Naive thymus-derived CD4-positive, alpha-beta T cell (primary cell): Measurements from ENCODE around the gene NOL9. TPM values are rescaled to one million over a fixed set of nuclear protein-coding genes. Genes with fewer than 3 reads are reported as not detected.

Experiments
- ATAC-seq: fragments of 150-1000 bp; cut with Tn5 transposase; 2 replicates; pipeline ENCODE4 v1.10.0; 2021; ENCODE audit warnings: mild to moderate bottlenecking, moderate library complexity
- CTCF ChIA-PET: fragments of 350-600 bp; sonication (Branson Sonifier 250); formaldehyde crosslinking; loops from one replicate; lab custom pipeline; 2021; ENCODE audit warnings: antibody characterized with exemption; lab: Charles Lee
- POLR2A ChIA-PET: fragments of 350-600 bp; sonication (Branson Sonifier 250); formaldehyde crosslinking; loops from one replicate; lab custom pipeline; 2021; ENCODE audit warnings: antibody characterized with exemption, inconsistent platforms; lab: Charles Lee
- DNase-seq, 9 donors: peaks; one replicate each; pipeline versions ENCODE4 v3.0.0 to v3.0.0-alpha.2; 2020 to 2022; ENCODE audit warnings: mixed read lengths in 1 of 9
- H3K27ac ChIP-seq: one replicate; pipeline ENCODE4 v1.7.0; 2013; ENCODE audit warnings: mild to moderate bottlenecking, low read depth, low read length, moderate library complexity
- H3K27me3 ChIP-seq, 2 donors: one replicate each; pipeline ENCODE4 v1.7.0; 2013; ENCODE audit warnings: low read length in 2 of 2, mild to moderate bottlenecking in 2 of 2, moderate library complexity in 2 of 2; ENCODE audit not compliant: control insufficient read depth in 2 of 2, insufficient read depth in 2 of 2
- H3K36me3 ChIP-seq, 3 experiments: 1 replicate in 2 of 3; 2 replicates in 1 of 3; pipeline ENCODE4 v1.7.0; 2013; ENCODE audit warnings: low read length in 3 of 3, mild to moderate bottlenecking in 3 of 3, moderate library complexity in 1 of 3; ENCODE audit not compliant: insufficient read depth in 3 of 3, control insufficient read depth in 2 of 3
- H3K4me1 ChIP-seq, 2 donors: one replicate each; pipeline ENCODE4 v1.7.0; 2013; ENCODE audit warnings: low read length in 2 of 2, mild to moderate bottlenecking in 2 of 2, moderate library complexity in 1 of 2; ENCODE audit not compliant: control insufficient read depth in 2 of 2, insufficient read depth in 2 of 2
- H3K4me3 ChIP-seq: 2 replicates; pipeline ENCODE4 v1.7.0; 2013; ENCODE audit warnings: mild to moderate bottlenecking, low read length
- H3K9me3 ChIP-seq, 3 experiments: 1 replicate in 2 of 3; 2 replicates in 1 of 3; pipeline ENCODE4 v1.7.0; 2013; ENCODE audit warnings: low read length in 3 of 3; ENCODE audit not compliant: control insufficient read depth in 2 of 3
- H3K27ac Mint-ChIP-seq, 9 donors: one replicate each; pipeline ENCODE4 v1.8.0; 2020 to 2022; ENCODE audit warnings: mixed read lengths in 9 of 9, mild to moderate bottlenecking in 8 of 9, moderate library complexity in 5 of 9, inconsistent platforms in 2 of 9
- H3K27me3 Mint-ChIP-seq, 5 donors: one replicate each; pipeline ENCODE4 v1.8.0; 2021 to 2022; ENCODE audit warnings: mixed read lengths in 5 of 5, mild to moderate bottlenecking in 1 of 5
- H3K36me3 Mint-ChIP-seq, 5 donors: one replicate each; pipeline ENCODE4 v1.8.0; 2020 to 2022; ENCODE audit warnings: mixed read lengths in 5 of 5, mild to moderate bottlenecking in 3 of 5, inconsistent platforms in 1 of 5
- H3K4me1 Mint-ChIP-seq, 7 donors: one replicate each; pipeline ENCODE4 v1.8.0; 2020 to 2022; ENCODE audit warnings: mixed read lengths in 7 of 7, mild to moderate bottlenecking in 3 of 7, inconsistent platforms in 1 of 7
- H3K4me3 Mint-ChIP-seq, 10 donors: one replicate each; pipeline ENCODE4 v1.8.0; 2020 to 2022; ENCODE audit warnings: mild to moderate bottlenecking in 10 of 10, mixed read lengths in 10 of 10, moderate library complexity in 6 of 10, inconsistent platforms in 2 of 10
- H3K9me3 Mint-ChIP-seq, 11 donors: one replicate each; pipeline ENCODE4 v1.8.0; 2020 to 2022; ENCODE audit warnings: mixed read lengths in 11 of 11, mild to moderate bottlenecking in 4 of 11, inconsistent platforms in 1 of 11, moderate library complexity in 1 of 11
- intact Hi-C, 2 donors: fragments of 100-400 bp; cut with micrococcal nuclease; formaldehyde crosslinking; loops; one replicate each; pipeline ENCODE4 v1.15.1; 2023
- polyA plus RNA-seq, 2 donors: library from polyadenylated mRNA; unstranded; fragments of 300-500 nt; fragmentation: Illumina TruSeq; gene quantifications; one replicate each; pipeline ENCODE4 v1.2.3, GENCODE V29; 2021
- total RNA-seq, 6 experiments: library from RNA in 5 of 6; stranded (reverse) in 5 of 6; gene quantifications; 1 replicate in 5 of 6; 2 replicates in 1 of 6; pipeline ENCODE4 v1.2.3 and lab custom pipeline; 2021 to 2026

NOL9 gene
- total and polyA plus RNA-seq, 7 experiments from 2014 or later: 13.4 to 80.6 (median 57.4) TPM

- H3K36me3 Mint-ChIP-seq: peaks cover 9 to 52% (median 28%) of the 10 kb centered on the region in 5 donors
- ATAC-seq (no peak), DNase-seq (no peak)
- ChIA-PET POLR2A (interaction anchor here (0.5 to 3.2 kb wide), 15 partner anchors 8 to 104 kb away, joined by 3 to 43 read pairs (median 6); partner anchors contain the start of genes KLHL21, NOL9, PLEKHG5 and TAS1R1), CTCF (interaction anchor here (0.6 to 1.6 kb wide), 4 partner anchors 8 to 69 kb away, joined by 4 to 6 read pairs (median 4); partner anchors contain the start of genes NOL9 and TAS1R1)
- peaks cover 22 to 37% (median 34%) of the 10 kb centered on the region in 7 donors for H3K4me1 Mint-ChIP-seq
- H3K27me3 Mint-ChIP-seq: no peaks in the 10 kb centered on the region
- Histone ChIP-seq H3K27me3 (no peaks in the 10 kb centered on the region), H3K4me1 (peaks cover 4 to 28% of the 10 kb centered on the region in 2 donors), H3K4me3 (no peak overlapping the region), H3K36me3 (peaks cover 8 to 72% (median 22%) of the 10 kb centered on the region in 3 experiments), H3K27ac (peak overlapping the region; percentile 68), H3K9me3 (no peaks in the 10 kb centered on the region)
- peak overlapping the region; percentile 30 to 80 (median 66) for H3K4me3 Mint-ChIP-seq
- peak overlapping the region; percentile 73 to 99 (median 94) for H3K27ac Mint-ChIP-seq
- intact Hi-C loops: loop anchor here in 1 of 2 donors (1.0 to 2.0 kb wide), 4 partner anchors 9 to 102 kb away; partner anchors contain the start of gene NOL9
- H3K9me3 Mint-ChIP-seq: no peaks in the 10 kb centered on the region
These were observed 9.5 kb downstream of the NOL9 start for GRCh38 chr1:6544831-6545230.

GRCh38 chr1:6538956-6539355, 15.4 kb downstream of the NOL9 start:
- no peaks in the 10 kb centered on the region for H3K9me3 Mint-ChIP-seq
- CTCF ChIA-PET: no interaction called here
- H3K27ac Mint-ChIP-seq: peak overlapping the region in 7 of 9 donors; percentile 29 to 72 (median 56)
- no peaks in the 10 kb centered on the region for H3K9me3 ChIP-seq
- POLR2A ChIA-PET: interaction anchor here (1.5 kb wide), 1 partner anchor 19 kb away, joined by 3 read pairs; no protein-coding TSS in a partner anchor
- H3K36me3 Mint-ChIP-seq: peaks cover 0 to 34% (median 8%) of the 10 kb centered on the region in 5 donors
- ATAC-seq (no peak), DNase-seq (no peak)
- no peaks in the 10 kb centered on the region for H3K27me3 ChIP-seq
- no peak overlapping the region for H3K4me3 Mint-ChIP-seq
- H3K27ac ChIP-seq: no peak overlapping the region
- H3K4me1 Mint-ChIP-seq: peaks cover 0 to 24% (median 5%) of the 10 kb centered on the region in 7 donors
- H3K4me3 ChIP-seq: no peak overlapping the region
- H3K27me3 Mint-ChIP-seq: no peaks in the 10 kb centered on the region
- peaks cover 5 to 67% (median 6%) of the 10 kb centered on the region in 3 experiments for H3K36me3 ChIP-seq
- no peaks in the 10 kb centered on the region for H3K4me1 ChIP-seq
- intact Hi-C loops: no loop called here

DNA sequence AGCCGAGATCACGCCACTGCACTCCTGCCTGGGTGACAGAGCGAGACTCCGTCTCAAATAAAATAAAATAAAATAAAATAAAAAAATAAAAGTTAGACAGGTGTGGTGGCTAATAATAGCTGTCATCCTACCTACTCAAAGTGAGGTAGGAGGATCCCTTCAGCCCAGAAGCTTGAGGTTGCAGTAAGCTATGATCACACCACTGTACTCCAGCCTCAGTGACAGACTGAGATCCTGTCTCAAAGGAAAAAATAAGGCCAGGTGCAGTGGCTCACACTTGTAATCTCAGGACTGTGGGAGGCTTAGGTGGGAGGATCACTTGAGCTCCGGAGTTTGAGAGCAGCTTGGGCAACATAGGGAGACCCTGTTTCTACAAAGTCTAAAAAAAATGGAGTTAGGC, 18.0 kb downstream of the NOL9 start:
- Histone ChIP-seq H3K27me3 (no peaks in the 10 kb centered on the region), H3K4me3 (no peak overlapping the region), H3K4me1 (no peaks in the 10 kb centered on the region), H3K36me3 (peaks cover 14 to 72% (median 27%) of the 10 kb centered on the region in 3 experiments), H3K9me3 (no peaks in the 10 kb centered on the region), H3K27ac (no peak overlapping the region)
- H3K4me3 Mint-ChIP-seq: no peak overlapping the region
- no peaks in the 10 kb centered on the region for H3K27me3 Mint-ChIP-seq
- no peaks in the 10 kb centered on the region for H3K9me3 Mint-ChIP-seq
- no peak for DNase-seq
- no peak overlapping the region for H3K27ac Mint-ChIP-seq
- ATAC-seq: no peak
- intact Hi-C loops: no loop called here
- H3K36me3 Mint-ChIP-seq: peaks cover 0 to 49% (median 19%) of the 10 kb centered on the region in 5 donors
- ChIA-PET CTCF (interaction anchor here (0.7 to 1.8 kb wide), 7 partner anchors 9 to 111 kb away, joined by 3 to 7 read pairs (median 4); partner anchors contain the start of genes NOL9 and TAS1R1), POLR2A (interaction anchor here (1.0 to 4.7 kb wide), 6 partner anchors 10 to 76 kb away, joined by 3 to 20 read pairs (median 5); partner anchors contain the start of genes NOL9 and TAS1R1)
- H3K4me1 Mint-ChIP-seq: peaks cover 0 to 24% (median 5%) of the 10 kb centered on the region in 7 donors

GRCh38 chr1:6535214-6535613, 19.1 kb downstream of the NOL9 start:
- H3K4me1 Mint-ChIP-seq: peaks cover 0 to 24% (median 5%) of the 10 kb centered on the region in 7 donors
- H3K27ac ChIP-seq: no peak overlapping the region
- H3K27ac Mint-ChIP-seq: peak overlapping the region in 4 of 9 donors; percentile 49 to 68 (median 60)
- H3K4me3 Mint-ChIP-seq: no peak overlapping the region
- H3K4me3 ChIP-seq: no peak overlapping the region
- peaks cover 0 to 49% (median 19%) of the 10 kb centered on the region in 5 donors for H3K36me3 Mint-ChIP-seq
- peaks cover 12 to 74% (median 27%) of the 10 kb centered on the region in 3 experiments for H3K36me3 ChIP-seq
- no peaks in the 10 kb centered on the region for H3K4me1 ChIP-seq
- DNase-seq (no peak), ATAC-seq (no peak)
- intact Hi-C loops: no loop called here
- no peaks in the 10 kb centered on the region for H3K9me3 Mint-ChIP-seq
- no peaks in the 10 kb centered on the region for H3K27me3 Mint-ChIP-seq
- no peaks in the 10 kb centered on the region for H3K9me3 ChIP-seq
- ChIA-PET POLR2A (interaction anchor here (0.9 to 4.7 kb wide), 5 partner anchors 10 to 66 kb away, joined by 3 to 20 read pairs (median 5); partner anchors contain the start of genes NOL9 and TAS1R1), CTCF (interaction anchor here (0.9 kb wide), 1 partner anchor 49 kb away, joined by 3 read pairs; no protein-coding TSS in a partner anchor)
- no peaks in the 10 kb centered on the region for H3K27me3 ChIP-seq

- no peak overlapping the region for H3K4me3 ChIP-seq
- CTCF ChIA-PET: no interaction called here
- POLR2A ChIA-PET: interaction anchor here (1.3 to 4.7 kb wide), 3 partner anchors 11 to 44 kb away, joined by 3 to 20 read pairs (median 5); partner anchors contain the start of genes NOL9 and TAS1R1
- Mint-ChIP-seq H3K36me3 (peaks cover 0 to 45% (median 15%) of the 10 kb centered on the region in 5 donors), H3K9me3 (no peaks in the 10 kb centered on the region), H3K4me3 (no peak overlapping the region), H3K27ac (peak overlapping the region in 2 of 9 donors; percentile 47 to 61), H3K4me1 (peaks cover 0 to 20% (median 5%) of the 10 kb centered on the region in 7 donors), H3K27me3 (no peaks in the 10 kb centered on the region)
- H3K9me3 ChIP-seq: no peaks in the 10 kb centered on the region
- DNase-seq (no peak), ATAC-seq (no peak)
- H3K36me3 ChIP-seq: peaks cover 12 to 73% (median 27%) of the 10 kb centered on the region in 3 experiments
- no peaks in the 10 kb centered on the region for H3K4me1 ChIP-seq
- intact Hi-C loops: no loop called here
- no peaks in the 10 kb centered on the region for H3K27me3 ChIP-seq
- H3K27ac ChIP-seq: no peak overlapping the region
These were observed 20.0 kb downstream of the NOL9 start for GRCh38 chr1:6534248-6534822.

- H3K27ac ChIP-seq: no peak overlapping the region
- Mint-ChIP-seq H3K27ac (peak overlapping the region in 2 of 9 donors; percentile 26 to 49), H3K9me3 (no peaks in the 10 kb centered on the region), H3K36me3 (peaks cover 7 to 51% (median 21%) of the 10 kb centered on the region in 5 donors), H3K4me3 (no peak overlapping the region), H3K27me3 (no peaks in the 10 kb centered on the region), H3K4me1 (peaks cover 0 to 14% (median 6%) of the 10 kb centered on the region in 7 donors)
- H3K27me3 ChIP-seq: no peaks in the 10 kb centered on the region
- no peak overlapping the region for H3K4me3 ChIP-seq
- H3K36me3 ChIP-seq: peaks cover 18 to 81% (median 35%) of the 10 kb centered on the region in 3 experiments
- H3K4me1 ChIP-seq: no peaks in the 10 kb centered on the region
- ChIA-PET POLR2A (interaction anchor here (0.6 kb wide), 1 partner anchor 169 kb away, joined by 3 read pairs; the partner anchor contains the start of gene DNAJC11), CTCF (no interaction called here)
- intact Hi-C loops: no loop called here
- no peak for DNase-seq
- H3K9me3 ChIP-seq: no peaks in the 10 kb centered on the region
- no peak for ATAC-seq
These were observed 22.3 kb downstream of the NOL9 start for GRCh38 chr1:6531996-6532395.
